NCI-H2029 (cell line): ENCODE results near the gene PADI1.
"Not testable (repeated sequence)": the region's sequence is repeated elsewhere in the genome, so short reads cannot be mapped to it uniquely, and the experiment has no call there.

Source experiments
- DNase-seq: peaks from one replicate; lab custom pipeline; 2025; lab: John Stamatoyannopoulos, UW

Gene PADI1

GRCh38 chr1:17241780-17242074, 36.8 kb downstream of the PADI1 start:
- DNase-seq: not testable (repeated sequence)

DNA sequence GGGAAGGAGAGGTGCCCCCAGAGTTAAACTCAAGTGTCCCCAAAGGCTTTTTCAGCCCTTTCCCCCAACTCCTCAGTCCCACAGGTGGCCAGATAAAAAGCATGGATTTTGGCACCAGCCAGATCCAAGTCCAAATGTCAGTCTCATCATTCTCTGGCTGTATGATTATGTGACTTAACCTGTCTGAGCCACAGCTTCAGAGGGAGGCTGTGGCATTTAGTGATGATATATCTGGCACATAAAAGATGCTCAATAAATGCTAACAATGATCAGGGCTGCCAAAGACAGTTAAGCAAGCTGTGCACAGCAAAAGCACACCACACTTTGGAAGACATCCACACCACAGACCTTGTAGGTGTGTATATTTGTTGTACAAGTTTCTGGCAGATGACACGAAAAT, 38.3 kb downstream of the PADI1 start:
- DNase-seq: no peak

DNA sequence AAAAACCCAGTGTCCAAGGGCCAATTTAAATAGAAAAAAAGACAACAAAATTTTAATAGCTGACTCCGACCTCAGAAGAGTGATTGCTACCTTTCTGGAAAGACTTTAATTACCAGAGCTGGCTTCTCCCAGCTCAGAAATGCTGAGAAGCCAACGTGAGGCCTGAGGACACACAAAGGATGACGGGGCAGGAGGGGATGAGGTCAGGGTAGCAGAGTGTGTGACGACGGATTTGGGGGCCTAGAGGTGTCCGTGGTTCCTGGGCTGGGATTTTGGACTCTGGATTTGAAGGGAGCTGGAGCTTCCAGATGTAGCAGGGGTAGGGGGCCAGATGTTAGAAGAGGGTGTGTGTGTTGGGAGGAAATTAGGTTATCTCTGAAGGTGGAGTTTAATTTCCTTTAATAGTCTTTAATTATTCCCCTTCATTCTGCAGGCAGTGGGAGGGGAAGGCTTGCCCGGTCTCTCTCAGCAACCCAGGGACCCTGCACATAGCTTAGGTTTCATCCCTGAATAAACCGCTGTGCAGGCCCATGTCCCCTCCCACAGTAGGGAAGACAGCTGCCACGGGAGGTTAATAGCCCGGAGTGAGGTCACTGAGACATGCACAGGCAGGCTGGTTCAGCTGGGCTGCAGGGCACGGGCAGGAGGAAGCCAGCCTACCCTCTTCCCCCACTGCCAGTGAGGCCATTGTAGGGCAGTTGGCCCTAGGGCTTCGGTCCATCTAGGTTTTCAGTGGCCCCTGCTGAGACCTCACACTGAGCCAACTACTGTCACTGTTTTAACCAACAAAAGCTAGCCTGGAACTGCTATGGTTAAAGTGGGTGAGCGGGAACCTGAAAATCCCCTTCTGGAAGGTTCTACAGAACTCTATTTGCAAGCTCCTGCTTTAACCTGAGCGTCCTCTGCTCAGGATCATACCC, 40.2 kb downstream of the PADI1 start:
- DNase-seq: no peak

- DNase-seq: no peak
Observed at GRCh38 chr1:17245816-17246325, 40.9 kb downstream of the PADI1 start.

- DNase-seq: no peak
Observed at GRCh38 chr1:17246971-17247370, 42.0 kb downstream of the PADI1 start.

DNA sequence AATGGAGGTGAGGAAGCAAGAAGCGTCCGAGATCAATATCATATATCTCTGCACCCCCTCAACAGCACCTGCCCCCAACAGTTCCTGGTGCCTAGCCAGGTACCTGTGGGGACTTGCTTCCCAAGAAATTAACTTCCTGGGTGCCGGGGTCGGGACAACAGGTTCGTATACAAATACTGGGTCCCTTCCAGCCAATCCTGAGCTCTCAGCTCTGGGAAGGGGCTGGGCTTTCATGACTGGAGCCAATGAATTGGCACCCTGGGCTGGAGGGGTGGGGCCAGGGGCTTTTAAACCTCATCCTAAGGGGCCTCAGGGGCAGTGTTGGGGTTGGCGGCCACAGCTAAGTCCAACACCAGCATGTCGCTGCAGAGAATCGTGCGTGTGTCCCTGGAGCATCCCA, 43.9 kb downstream of the PADI1 start, which contains the start of gene PADI3:
Gene PADI3 (plus strand): TSS at position 318 of the 400 bp plus-strand sequence. CDS start 40 bp downstream, at position 358.
- no peak for DNase-seq

DNA sequence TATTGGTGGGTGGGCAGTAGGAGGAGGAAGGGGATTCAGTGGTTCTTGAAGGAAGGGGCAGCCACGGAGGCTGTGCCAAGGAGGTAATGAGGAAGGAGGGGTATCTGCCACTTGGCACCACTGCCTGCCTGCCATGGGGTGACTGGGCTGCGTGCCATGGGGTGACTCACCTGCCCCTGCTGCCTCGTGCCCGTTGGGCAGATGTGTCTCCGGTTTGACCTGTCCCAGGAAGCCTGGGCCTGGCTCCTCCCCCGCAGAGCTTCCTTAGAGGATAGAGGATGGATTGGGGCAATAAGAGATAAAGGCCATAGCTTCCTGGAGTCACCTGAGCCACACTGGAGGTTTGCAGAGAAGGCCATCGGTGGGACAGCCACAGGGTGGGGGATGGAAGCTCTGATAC, 45.7 kb downstream of the PADI1 start:
- peak; percentile 44 for DNase-seq

DNA sequence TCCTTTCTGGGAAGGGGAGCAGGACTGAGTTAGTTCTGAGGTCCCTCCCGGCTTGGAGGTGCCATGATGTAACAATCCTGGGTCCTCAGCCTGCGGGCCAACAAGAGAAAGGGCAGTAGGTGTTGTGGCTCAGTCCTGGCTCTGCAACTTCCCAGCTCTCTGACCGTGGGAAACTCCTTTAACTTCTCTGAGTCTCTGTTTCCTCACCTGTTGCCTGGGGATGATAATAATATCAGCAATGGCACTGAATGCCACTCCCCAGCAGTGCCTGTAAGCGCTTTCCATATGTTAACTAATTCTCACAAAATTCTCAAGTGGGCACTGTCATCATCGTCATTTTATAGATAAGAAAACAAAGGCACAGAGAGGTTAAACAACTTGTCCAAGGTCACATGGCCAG, 46.3 kb downstream of the PADI1 start:
- DNase-seq: no peak

- DNase-seq: no peak
Observed at GRCh38 chr1:17251701-17252376, 46.9 kb downstream of the PADI1 start.

DNA sequence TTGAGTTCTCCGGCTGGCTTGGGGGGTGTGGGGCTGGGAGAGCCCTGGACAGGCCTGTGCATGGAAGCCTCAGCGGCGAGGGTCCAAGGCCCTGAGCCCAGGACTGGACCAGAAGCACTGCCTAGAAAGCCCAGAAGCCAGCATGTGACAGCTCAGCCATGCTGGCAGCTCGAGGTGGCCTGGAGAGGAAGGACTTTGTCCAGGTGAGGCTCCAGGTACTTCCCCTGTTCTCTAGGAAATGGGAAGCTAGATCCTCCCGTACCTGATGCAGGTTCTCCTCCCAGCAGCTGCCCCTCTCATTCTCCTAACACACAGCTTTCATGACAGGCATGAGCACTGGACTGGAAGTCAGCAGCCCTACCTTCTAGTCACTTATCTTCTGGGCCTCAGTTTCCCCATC, 50.4 kb downstream of the PADI1 start:
- DNase-seq: no peak

DNA sequence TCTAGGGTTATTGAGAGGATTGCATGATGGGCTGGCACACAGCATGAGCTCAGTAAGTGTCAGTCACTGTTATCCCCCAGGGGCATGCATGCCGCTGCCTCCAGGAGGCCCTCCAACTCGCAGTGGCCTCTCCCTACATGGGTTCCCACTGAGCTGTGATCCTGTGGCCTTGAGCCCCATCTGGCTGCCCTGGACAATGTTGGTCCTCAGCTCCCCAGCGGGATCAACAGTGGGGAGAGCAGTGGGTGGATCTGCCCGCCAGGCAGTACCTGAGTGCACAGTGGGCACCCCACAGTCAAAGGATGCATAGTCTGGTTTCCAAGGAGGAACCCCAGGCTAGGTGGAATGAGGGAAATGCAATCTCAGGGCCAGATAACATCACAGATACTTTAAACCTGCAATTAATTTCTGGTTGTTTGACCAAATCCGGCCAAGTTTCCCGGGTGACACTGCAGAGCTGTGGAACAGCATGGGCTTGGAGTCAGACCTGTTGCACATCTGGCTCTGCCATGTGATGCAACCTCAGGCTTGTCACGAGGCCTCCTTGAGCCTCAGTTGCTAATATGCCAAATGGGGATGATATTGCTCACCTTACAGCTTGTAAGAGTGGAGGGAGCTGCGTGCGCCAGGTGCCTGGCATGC, 53.3 kb downstream of the PADI1 start:
- no peak for DNase-seq

- DNase-seq: no peak
Observed at GRCh38 chr1:17258758-17259130, 53.8 kb downstream of the PADI1 start.

DNA sequence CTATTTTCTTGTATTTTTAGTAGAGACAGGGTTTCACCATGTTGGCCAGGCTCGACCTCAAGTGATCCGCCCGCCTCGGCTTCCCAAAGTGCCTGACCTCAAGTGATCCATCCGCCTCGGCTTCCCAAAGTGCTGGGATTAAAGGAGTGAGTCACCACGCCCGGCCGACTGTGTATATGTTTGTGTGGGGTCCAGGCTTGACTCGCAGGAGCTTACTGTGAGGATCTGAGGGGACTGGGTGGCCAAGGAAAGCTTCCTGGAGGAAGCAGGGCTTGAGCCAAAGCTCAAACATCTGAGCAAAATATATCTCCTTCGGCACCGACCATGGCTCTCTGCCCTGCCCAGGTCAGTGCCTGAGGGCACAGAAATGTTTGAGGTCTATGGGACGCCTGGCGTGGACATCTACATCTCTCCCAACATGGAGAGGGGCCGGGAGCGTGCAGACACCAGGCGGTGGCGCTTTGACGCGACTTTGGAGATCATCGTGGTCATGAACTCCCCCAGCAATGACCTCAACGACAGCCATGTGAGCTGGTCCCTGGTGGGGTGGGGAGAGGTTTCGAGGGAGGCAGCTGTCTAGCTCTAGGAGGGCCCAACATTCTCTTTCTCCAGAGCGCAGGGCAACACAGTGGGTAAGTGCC, 54.4 kb downstream of the PADI1 start:
- DNase-seq: no peak

- DNase-seq: no peak
Observed at GRCh38 chr1:17260264-17260663, 55.3 kb downstream of the PADI1 start.

- no peak for DNase-seq
Observed at GRCh38 chr1:17260738-17261137, 55.8 kb downstream of the PADI1 start.

- DNase-seq: no peak
Observed at GRCh38 chr1:17263936-17264335, 59.0 kb downstream of the PADI1 start.

DNA sequence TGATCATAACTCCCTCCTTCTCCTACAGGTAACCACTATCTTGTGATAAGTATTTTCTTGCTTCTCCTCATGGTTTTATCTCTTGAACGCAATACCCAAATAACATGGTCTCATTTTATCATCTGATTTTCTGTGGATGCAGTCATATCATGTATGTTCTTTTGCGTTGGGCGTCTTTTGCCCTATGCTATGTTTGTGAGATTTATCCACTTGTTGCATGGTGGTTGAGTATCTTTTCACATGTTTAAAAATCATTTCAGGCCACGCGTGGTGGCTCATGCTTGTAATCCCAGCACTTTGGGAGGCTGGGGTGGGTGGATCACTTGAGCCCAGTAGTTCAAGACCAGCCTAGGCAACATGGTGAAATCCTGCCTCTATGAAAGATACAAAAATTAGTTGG, 59.5 kb downstream of the PADI1 start:
- DNase-seq: no peak

DNA sequence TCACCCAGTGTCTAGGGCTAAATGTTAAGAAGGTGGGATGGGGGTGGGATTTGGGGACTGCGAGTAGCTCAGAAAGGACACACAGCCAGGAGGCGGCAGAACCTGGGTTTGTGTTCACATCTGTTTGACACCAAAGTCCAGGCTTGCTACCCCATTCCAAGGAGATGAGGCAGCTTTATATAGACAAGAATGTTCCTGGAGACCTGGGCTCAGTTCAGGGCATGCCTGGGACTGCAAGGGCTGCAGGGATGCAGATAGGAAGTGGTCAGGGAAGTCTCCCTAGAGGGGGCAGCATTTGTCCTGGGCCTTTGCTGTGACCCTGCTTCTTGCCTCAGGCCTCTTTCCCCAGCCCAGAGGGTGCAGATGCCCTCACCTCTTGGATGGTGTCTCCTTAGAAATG, 60.2 kb downstream of the PADI1 start:
- no peak for DNase-seq

GRCh38 chr1:17265950-17266349, 61.0 kb downstream of the PADI1 start:
- DNase-seq: no peak

DNA sequence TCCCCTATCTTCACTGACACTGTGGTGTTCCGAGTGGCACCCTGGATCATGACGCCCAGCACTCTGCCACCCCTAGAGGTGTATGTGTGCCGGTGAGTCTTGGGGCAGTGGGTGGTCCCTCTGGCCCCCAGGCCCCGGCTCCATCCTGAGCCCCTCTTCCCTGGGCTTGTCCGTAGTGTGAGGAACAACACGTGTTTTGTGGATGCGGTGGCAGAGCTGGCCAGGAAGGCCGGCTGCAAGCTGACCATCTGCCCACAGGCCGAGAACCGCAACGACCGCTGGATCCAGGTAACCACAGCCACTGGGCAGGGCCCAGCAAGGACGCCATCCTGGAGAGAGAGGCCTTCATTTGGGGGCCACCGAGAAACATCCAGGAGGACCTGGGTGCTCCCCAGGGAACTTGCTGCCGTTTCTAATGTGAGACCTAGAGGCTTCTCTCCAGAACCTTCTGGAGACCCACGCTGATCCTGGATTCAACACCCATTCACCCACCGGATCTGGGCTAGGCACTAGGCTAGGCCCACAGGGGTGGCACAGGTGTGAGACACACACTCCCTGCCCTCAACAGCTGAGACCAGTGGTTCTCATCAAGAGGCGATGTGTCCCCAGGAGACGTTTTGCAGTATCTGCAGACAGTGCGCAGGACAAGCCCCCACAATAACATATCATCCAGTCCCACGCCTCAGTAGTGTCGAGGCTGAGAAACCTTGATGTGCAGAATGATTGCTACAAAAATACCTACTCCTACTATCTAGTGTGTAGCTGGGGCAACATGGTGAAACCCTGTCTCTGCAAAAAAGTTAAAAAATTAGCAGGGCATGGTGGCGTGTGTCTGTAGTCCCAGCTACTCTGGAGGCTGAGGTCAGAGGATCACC, 66.2 kb downstream of the PADI1 start:
- DNase-seq: no peak

GRCh38 chr1:17272066-17272465, 67.1 kb downstream of the PADI1 start:
- DNase-seq: no peak
